GM23248 (cell line): ENCODE measurements around the gene SND1. TPM values are rescaled to one million over a fixed set of nuclear protein-coding genes. Genes with fewer than 3 reads are reported as not detected.

Experiments
- DNase-seq: peaks from one replicate; pipeline ENCODE4 v3.0.0-alpha.2; 2015
- H2AFZ ChIP-seq: fragments of 200-600 bp; sonication (generic); 2 replicates; pipeline ENCODE4 v1.6.1; 2016; ENCODE audit warnings: antibody characterized with exemption
- H3F3A ChIP-seq: fragments of 200-600 bp; sonication (generic); 2 replicates; pipeline ENCODE4 v1.6.1; 2016; ENCODE audit warnings: mild to moderate bottlenecking, antibody characterized with exemption, mixed run types; ENCODE audit not compliant: insufficient read depth
- H3K27ac ChIP-seq: fragments of 200-600 bp; sonication (generic); 2 replicates; pipeline ENCODE4 v1.5.1; 2016; ENCODE audit warnings: mild to moderate bottlenecking
- H3K27me3 ChIP-seq: fragments of 200-600 bp; sonication (generic); replicated peaks from 2 replicates; pipeline ENCODE4 v1.6.1; 2016; ENCODE audit warnings: mild to moderate bottlenecking; ENCODE audit not compliant: insufficient read depth
- H3K36me3 ChIP-seq: fragments of 200-600 bp; sonication (generic); 2 replicates; pipeline ENCODE4 v1.6.1; 2016; ENCODE audit warnings: low read depth, mild to moderate bottlenecking
- H3K4me1 ChIP-seq: fragments of 200-600 bp; sonication (generic); 2 replicates; pipeline ENCODE4 v1.6.1; 2016; ENCODE audit warnings: mild to moderate bottlenecking; ENCODE audit not compliant: insufficient read depth
- H3K4me2 ChIP-seq: fragments of 200-600 bp; sonication (generic); one replicate; pipeline ENCODE4 v1.6.1; 2016; ENCODE audit warnings: mild to moderate bottlenecking; ENCODE audit not compliant: unreplicated experiment
- H3K4me3 ChIP-seq: fragments of 200-600 bp; sonication (generic); 2 replicates; pipeline ENCODE4 v1.5.1; 2016; ENCODE audit warnings: mild to moderate bottlenecking
- H3K79me2 ChIP-seq: fragments of 200-600 bp; sonication (generic); 2 replicates; pipeline ENCODE4 v1.6.1; 2016; ENCODE audit warnings: mild to moderate bottlenecking; ENCODE audit not compliant: insufficient read depth
- H3K9ac ChIP-seq: fragments of 200-600 bp; sonication (generic); 2 replicates; pipeline ENCODE4 v1.6.1; 2016; ENCODE audit warnings: mild to moderate bottlenecking
- H3K9me2 ChIP-seq: fragments of 200-600 bp; sonication (generic); 2 replicates; pipeline ENCODE4 v1.6.1; 2016; ENCODE audit warnings: mixed run types, mild to moderate bottlenecking, moderate library complexity; ENCODE audit not compliant: insufficient read depth
- H3K9me3 ChIP-seq: fragments of 200-600 bp; sonication (generic); one replicate; pipeline ENCODE4 v1.6.1; 2017; ENCODE audit warnings: low read depth
- H4K20me1 ChIP-seq: fragments of 200-600 bp; sonication (generic); 2 replicates; pipeline ENCODE4 v1.6.0; 2016; ENCODE audit not compliant: insufficient read depth
- EZH2 ChIP-seq: fragments of 200-600 bp; sonication (generic); IDR thresholded peaks from 2 replicates; pipeline ENCODE4 v1.6.1; 2018; ENCODE audit warnings: antibody characterized with exemption, mild to moderate bottlenecking; ENCODE audit not compliant: insufficient read depth, poor library complexity, severe bottlenecking
- EZH2phosphoT487 ChIP-seq: fragments of 200-600 bp; sonication (generic); IDR thresholded peaks from 2 replicates; pipeline ENCODE4 v1.6.1; 2018; ENCODE audit warnings: antibody characterized with exemption, moderate library complexity, mild to moderate bottlenecking, low read depth; ENCODE audit not compliant: insufficient read depth
- WGBS, 2 experiments: methylation state at CpG; one replicate each; pipeline ENCODE4 v1.1.6; 2015 to 2017; ENCODE audit warnings: low lambda C conversion rate in 2 of 2, low coverage in 1 of 2; ENCODE audit errors: missing lambda C conversion rate in 2 of 2; 5-methylcytosine and 5-hydroxymethylcytosine counted together
- in situ Hi-C: fragments of 300-500 bp; cut with MboI; formaldehyde crosslinking; loops from 2 replicates; pipeline ENCODE4 v1.15.0; 2020
- polyA plus RNA-seq: library from polyadenylated mRNA; unstranded; fragments of >200 nt; fragmentation: Nextera tagmentation; extraction: Ambion mirVana; gene quantifications from 2 replicates; pipeline ENCODE4 v1.2.1, GENCODE V29; 2016
- total RNA-seq: library from RNA; depleted of rRNA; stranded (reverse); fragments of >200 nt; shearing (Covaris generic); gene quantifications from 2 replicates; pipeline ENCODE4 v1.2.3, GENCODE V29; 2014

Gene SND1
- total and polyA plus RNA-seq, 2 experiments from 2014 or later = 128 to 184 TPM

- H3K27ac ChIP-seq = no peak overlapping the region
- no peaks in the 10 kb centered on the region for H3K27me3 ChIP-seq
- no peak overlapping the region for H2AFZ ChIP-seq
- no peak overlapping the region for H3K9ac ChIP-seq
- 55 to 62% methylated on average over 2 of the region's 2 CpGs for WGBS, 2 experiments
- 0 out of 2 replicates have a peak, but pooled peaks cover 8% of the 10 kb centered on the region for H3F3A ChIP-seq
- no peaks in the 10 kb centered on the region for H3K36me3 ChIP-seq
- DNase-seq = no peak
- H4K20me1 ChIP-seq = peaks cover 15% of the 10 kb centered on the region; the same call in 1 of the 2 replicates
- H3K4me1 ChIP-seq = peaks cover 12% of the 10 kb centered on the region
- TF ChIP-seq EZH2phosphoT487 (no peak), EZH2 (no peak)
- H3K79me2 ChIP-seq = peaks cover 99% of the 10 kb centered on the region
- no peaks in the 10 kb centered on the region for H3K9me2 ChIP-seq
- peak overlapping the region; percentile 22 for H3K4me2 ChIP-seq
- no peaks in the 10 kb centered on the region for H3K9me3 ChIP-seq
- in situ Hi-C loops = no loop called here
- no peak overlapping the region for H3K4me3 ChIP-seq
Measured at GRCh38 chr7:127820732-127821085, 168.7 kb downstream of the SND1 start.

GRCh38 chr7:127821146-127821545, 169.2 kb downstream of the SND1 start:
- peaks cover 15% of the 10 kb centered on the region; the same call in 1 of the 2 replicates for H4K20me1 ChIP-seq
- no peak for TF ChIP-seq EZH2
- no peak for TF ChIP-seq EZH2phosphoT487

GRCh38 chr7:127822822-127823508, 171.0 kb downstream of the SND1 start:
- Histone ChIP-seq H2AFZ (no peak overlapping the region), H3K4me2 (no peak overlapping the region), H3K27ac (no peak overlapping the region), H3K4me1 (peaks cover 9% of the 10 kb centered on the region), H3K27me3 (no peaks in the 10 kb centered on the region), H3F3A (peaks cover 15% of the 10 kb centered on the region; the same call in 1 of the 2 replicates), H3K4me3 (no peak overlapping the region), H3K79me2 (peaks cover 99% of the 10 kb centered on the region), H4K20me1 (peaks cover 15% of the 10 kb centered on the region; the same call in 1 of the 2 replicates), H3K9ac (no peak overlapping the region), H3K36me3 (no peaks in the 10 kb centered on the region), H3K9me3 (no peaks in the 10 kb centered on the region), H3K9me2 (no peaks in the 10 kb centered on the region)
- in situ Hi-C loops = no loop called here
- DNase-seq = no peak
- 99 to 100% methylated on average over 5 of the region's 5 CpGs for WGBS, 2 experiments
- TF ChIP-seq EZH2 (no peak), EZH2phosphoT487 (no peak)

More at GRCh38 chr7:127821146-127821545, 169.2 kb downstream of the SND1 start:
- Histone ChIP-seq H3K27me3 (no peaks in the 10 kb centered on the region), H3F3A (peaks cover 8% of the 10 kb centered on the region; the same call in 1 of the 2 replicates), H3K9me3 (no peaks in the 10 kb centered on the region), H3K9ac (no peak overlapping the region), H3K79me2 (peaks cover 99% of the 10 kb centered on the region), H2AFZ (no peak overlapping the region), H3K4me3 (no peak overlapping the region), H3K4me1 (peaks cover 12% of the 10 kb centered on the region), H3K27ac (no peak overlapping the region), H3K9me2 (no peaks in the 10 kb centered on the region), H3K4me2 (no peak overlapping the region), H3K36me3 (no peaks in the 10 kb centered on the region)
- no peak for DNase-seq
- WGBS, 2 experiments = 95 to 100% methylated on average over 1 of the region's 1 CpG
- in situ Hi-C loops = no loop called here

- in situ Hi-C loops = no loop called here
- WGBS, 2 experiments = 8 to 13% methylated on average over 1 of the region's 1 CpG
- no peak overlapping the region for H2AFZ ChIP-seq
- no peak overlapping the region for H3K4me3 ChIP-seq
- peak; percentile 21 for DNase-seq
- no peaks in the 10 kb centered on the region for H3K27me3 ChIP-seq
- H3K9ac ChIP-seq = no peak overlapping the region
- H4K20me1 ChIP-seq = peaks cover 15% of the 10 kb centered on the region; the same call in 1 of the 2 replicates
- H3K4me2 ChIP-seq = no peak overlapping the region
- peaks cover 15% of the 10 kb centered on the region; the same call in 1 of the 2 replicates for H3F3A ChIP-seq
- H3K79me2 ChIP-seq = peaks cover 99% of the 10 kb centered on the region
- no peaks in the 10 kb centered on the region for H3K36me3 ChIP-seq
- H3K9me2 ChIP-seq = no peaks in the 10 kb centered on the region
- no peaks in the 10 kb centered on the region for H3K9me3 ChIP-seq
- H3K27ac ChIP-seq = no peak overlapping the region
- TF ChIP-seq EZH2phosphoT487 (no peak), EZH2 (no peak)
- peaks cover 9% of the 10 kb centered on the region for H3K4me1 ChIP-seq
Measured at GRCh38 chr7:127824682-127825081, 172.7 kb downstream of the SND1 start.
